HG02943 (cell line): ENCODE results near the gene SLC66A2.

Experiments
- ATAC-seq: cut with Tn5 transposase; IDR thresholded peaks from one replicate; pipeline ENCODE4 v1.9.1; 2021; ENCODE audit warnings: mild to moderate bottlenecking, low read depth, moderate library complexity; ENCODE audit not compliant: unreplicated experiment

The SLC66A2 gene

GRCh38 chr18:79921984-79922965 is 29.2 kb downstream of the SLC66A2 start:
- ATAC-seq, result no peak

GRCh38 chr18:79919089-79919488 is 32.4 kb downstream of the SLC66A2 start:
- no peak for ATAC-seq

- ATAC-seq, result no peak
Observed at GRCh38 chr18:79918615-79919011, 32.8 kb downstream of the SLC66A2 start.

GRCh38 chr18:79917853-79918614 is 33.4 kb downstream of the SLC66A2 start:
- ATAC-seq, result no peak

- no peak for ATAC-seq
Observed at GRCh38 chr18:79917169-79917852, 34.1 kb downstream of the SLC66A2 start.

GRCh38 chr18:79916546-79917168 is 34.8 kb downstream of the SLC66A2 start:
- no peak for ATAC-seq

GRCh38 chr18:79916128-79916494 is 35.3 kb downstream of the SLC66A2 start:
- no peak for ATAC-seq

- no peak for ATAC-seq
Observed at GRCh38 chr18:79915161-79916127, 36.0 kb downstream of the SLC66A2 start.

GRCh38 chr18:79914614-79915160 is 36.8 kb downstream of the SLC66A2 start:
- ATAC-seq, result no peak

- ATAC-seq, result no peak
Observed at GRCh38 chr18:79912994-79913831, 38.2 kb downstream of the SLC66A2 start.

GRCh38 chr18:79912409-79912991 is 39.0 kb downstream of the SLC66A2 start:
- ATAC-seq, result no peak

GRCh38 chr18:79911344-79912270 is 39.8 kb downstream of the SLC66A2 start:
- ATAC-seq, result no peak

GRCh38 chr18:79910563-79911343 is 40.7 kb downstream of the SLC66A2 start:
- no peak for ATAC-seq

GRCh38 chr18:79906706-79907105 is 44.7 kb downstream of the SLC66A2 start:
- ATAC-seq, result no peak

- no peak for ATAC-seq
Observed at GRCh38 chr18:79905993-79906392, 45.5 kb downstream of the SLC66A2 start.

GRCh38 chr18:79905389-79905911 is 46.0 kb downstream of the SLC66A2 start:
- ATAC-seq, result no peak
